Measurements from ENCODE around the gene CADPS.

CADPS gene

DNA sequence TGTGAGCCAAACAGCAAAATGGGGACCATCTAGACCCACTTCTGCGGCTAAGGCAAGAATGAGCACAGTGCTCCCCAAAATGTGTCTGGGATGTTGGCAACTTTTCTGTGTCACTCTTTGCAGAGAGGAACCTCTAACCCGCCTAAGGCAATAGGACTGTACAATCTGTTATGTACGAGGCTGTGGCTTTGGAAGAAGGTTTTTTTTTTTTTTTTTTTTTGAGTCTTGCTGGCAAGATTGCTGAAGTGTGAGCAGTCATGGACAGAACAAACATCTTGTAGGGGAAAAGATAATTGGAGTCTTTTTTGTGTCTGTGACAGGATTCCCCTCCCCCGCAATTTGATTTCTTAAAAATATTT lies 509.1 kb downstream of the CADPS start:
- DNase-seq (ENCODE audit: low read depth) = no peak
- H3K4me3 ChIP-seq (ENCODE audit: low read depth, low read length) = no peak overlapping the region
- in situ Hi-C loops (cut with HindIII; ENCODE audit: low sequenced_read_pairs) = no loop called here
- TF ChIP-seq, protein P1, sequence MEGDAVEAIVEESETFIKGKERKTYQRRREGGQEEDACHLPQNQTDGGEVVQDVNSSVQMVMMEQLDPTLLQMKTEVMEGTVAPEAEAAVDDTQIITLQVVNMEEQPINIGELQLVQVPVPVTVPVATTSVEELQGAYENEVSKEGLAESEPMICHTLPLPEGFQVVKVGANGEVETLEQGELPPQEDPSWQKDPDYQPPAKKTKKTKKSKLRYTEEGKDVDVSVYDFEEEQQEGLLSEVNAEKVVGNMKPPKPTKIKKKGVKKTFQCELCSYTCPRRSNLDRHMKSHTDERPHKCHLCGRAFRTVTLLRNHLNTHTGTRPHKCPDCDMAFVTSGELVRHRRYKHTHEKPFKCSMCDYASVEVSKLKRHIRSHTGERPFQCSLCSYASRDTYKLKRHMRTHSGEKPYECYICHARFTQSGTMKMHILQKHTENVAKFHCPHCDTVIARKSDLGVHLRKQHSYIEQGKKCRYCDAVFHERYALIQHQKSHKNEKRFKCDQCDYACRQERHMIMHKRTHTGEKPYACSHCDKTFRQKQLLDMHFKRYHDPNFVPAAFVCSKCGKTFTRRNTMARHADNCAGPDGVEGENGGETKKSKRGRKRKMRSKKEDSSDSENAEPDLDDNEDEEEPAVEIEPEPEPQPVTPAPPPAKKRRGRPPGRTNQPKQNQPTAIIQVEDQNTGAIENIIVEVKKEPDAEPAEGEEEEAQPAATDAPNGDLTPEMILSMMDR (IDR thresholded peaks at IDR 0.05; ENCODE audit: low read depth, low read length, missing control alignments) = no peak

DNA sequence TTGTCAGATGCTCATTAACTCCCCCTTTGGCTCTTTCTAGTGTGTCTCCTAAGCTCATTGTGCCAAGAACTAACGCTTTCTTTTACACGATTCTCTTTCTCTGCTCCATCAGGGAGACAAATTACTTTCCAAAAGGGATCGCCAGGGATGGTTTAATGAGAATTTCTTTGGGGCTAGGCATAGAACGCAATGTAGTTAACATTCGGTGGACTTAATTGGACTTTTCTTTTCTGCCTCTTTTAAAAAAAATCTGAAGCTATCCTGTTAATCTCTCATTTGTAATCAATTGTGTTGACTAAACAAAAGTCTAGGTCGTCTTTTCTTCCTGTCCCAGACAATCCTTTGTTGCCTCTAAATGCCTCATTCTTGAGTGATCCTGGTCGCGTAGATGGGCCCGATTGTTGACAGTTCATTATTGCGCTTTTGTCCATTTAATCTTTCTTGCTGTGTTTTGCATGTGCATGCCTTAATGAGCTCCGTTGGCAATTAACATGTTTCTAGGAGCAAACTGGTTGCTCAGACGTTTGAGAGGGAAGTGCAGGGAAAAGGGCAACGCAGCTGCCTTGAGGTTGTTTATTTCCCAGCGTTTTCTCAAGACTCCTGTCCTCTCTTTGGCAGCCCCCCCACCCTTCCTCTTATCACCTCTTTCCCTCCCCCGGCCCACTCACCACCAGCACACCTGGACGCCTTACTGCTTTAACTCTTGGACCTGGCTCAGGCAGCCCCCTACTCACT lies 509.7 kb downstream of the CADPS start:
- H3K4me3 ChIP-seq (ENCODE audit: low read depth, low read length) = no peak overlapping the region
- DNase-seq (ENCODE audit: low read depth) = no peak
- TF ChIP-seq, protein P1 (IDR thresholded peaks at IDR 0.05; ENCODE audit: low read depth, low read length, missing control alignments) = no peak
- in situ Hi-C loops (cut with HindIII; ENCODE audit: low sequenced_read_pairs) = no loop called here

DNA sequence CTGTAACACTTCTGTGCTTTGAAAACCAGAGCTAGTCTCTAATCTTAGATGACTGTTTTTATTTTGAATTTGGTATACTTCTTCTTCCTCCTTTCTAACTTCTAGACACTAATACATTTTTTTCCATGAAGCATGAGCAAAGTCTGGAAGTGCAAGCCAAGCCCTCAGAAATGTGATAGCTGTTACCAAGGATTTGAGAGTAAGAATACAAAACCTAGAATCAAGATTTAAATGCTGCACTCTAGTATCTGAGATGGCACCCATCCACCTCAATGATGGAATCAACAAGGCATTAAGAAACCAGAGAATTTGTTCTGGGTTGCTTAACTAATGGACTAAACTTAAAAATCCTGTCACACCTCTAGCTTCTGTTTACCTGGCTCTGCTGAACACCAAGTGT lies 511.0 kb downstream of the CADPS start:
- in situ Hi-C loops (cut with HindIII; ENCODE audit: low sequenced_read_pairs) = no loop called here

DNA sequence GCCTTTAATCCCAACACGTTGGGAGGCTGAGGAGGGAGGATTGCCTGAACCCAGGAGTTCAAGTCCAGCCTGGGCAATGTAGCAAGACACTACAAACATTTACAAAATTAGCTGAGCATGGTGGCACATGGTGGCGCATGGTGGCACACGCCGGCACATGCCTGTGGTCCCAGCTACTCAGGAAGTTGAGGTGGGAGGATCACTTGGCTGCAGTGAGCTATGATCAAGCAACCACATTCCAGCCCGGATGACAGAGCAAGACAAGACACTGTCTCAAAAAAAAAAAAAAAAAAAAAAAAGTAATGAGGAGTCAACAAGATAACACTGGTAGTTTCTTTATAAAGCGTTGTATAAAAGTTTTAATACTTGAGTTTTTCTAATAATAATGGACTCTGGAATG lies 511.9 kb downstream of the CADPS start:
- no peak for DNase-seq (ENCODE audit: low read depth)
- no peak overlapping the region for H3K4me3 ChIP-seq (ENCODE audit: low read depth, low read length)
- TF ChIP-seq, protein P1 (IDR thresholded peaks at IDR 0.05; ENCODE audit: low read depth, low read length, missing control alignments) = no peak
- in situ Hi-C loops (cut with HindIII; ENCODE audit: low sequenced_read_pairs) = no loop called here

More for the DNA sequence above, 511.0 kb downstream of the CADPS start:
- DNase-seq (ENCODE audit: low read depth) = no peak
- TF ChIP-seq, protein P1 (IDR thresholded peaks at IDR 0.05; ENCODE audit: low read depth, low read length, missing control alignments) = no peak
- H3K4me3 ChIP-seq (ENCODE audit: low read depth, low read length) = no peak overlapping the region

DNA sequence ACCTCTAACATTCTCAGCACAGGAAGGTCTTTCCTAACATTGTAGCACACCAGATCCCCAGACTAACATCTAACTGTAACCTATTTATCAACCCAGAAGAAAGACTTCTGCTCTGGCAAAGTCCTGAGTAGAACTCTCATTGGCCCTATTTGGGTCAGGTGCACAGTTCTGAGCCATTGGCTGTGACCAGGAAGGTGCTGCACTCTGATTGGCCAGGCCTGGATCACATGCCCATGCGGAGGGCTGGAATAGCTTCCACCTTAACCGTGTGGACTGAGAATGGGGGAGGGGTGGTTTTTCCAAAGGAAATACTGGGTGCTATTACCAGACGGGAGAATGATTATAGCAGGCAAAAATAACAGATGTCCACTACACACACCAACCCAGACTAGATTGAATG lies 513.4 kb downstream of the CADPS start:
- TF ChIP-seq, protein P1 (IDR thresholded peaks at IDR 0.05; ENCODE audit: low read depth, low read length, missing control alignments) = no peak
- in situ Hi-C loops (cut with HindIII; ENCODE audit: low sequenced_read_pairs) = no loop called here
- no peak overlapping the region for H3K4me3 ChIP-seq (ENCODE audit: low read depth, low read length)
- no peak for DNase-seq (ENCODE audit: low read depth)

DNA sequence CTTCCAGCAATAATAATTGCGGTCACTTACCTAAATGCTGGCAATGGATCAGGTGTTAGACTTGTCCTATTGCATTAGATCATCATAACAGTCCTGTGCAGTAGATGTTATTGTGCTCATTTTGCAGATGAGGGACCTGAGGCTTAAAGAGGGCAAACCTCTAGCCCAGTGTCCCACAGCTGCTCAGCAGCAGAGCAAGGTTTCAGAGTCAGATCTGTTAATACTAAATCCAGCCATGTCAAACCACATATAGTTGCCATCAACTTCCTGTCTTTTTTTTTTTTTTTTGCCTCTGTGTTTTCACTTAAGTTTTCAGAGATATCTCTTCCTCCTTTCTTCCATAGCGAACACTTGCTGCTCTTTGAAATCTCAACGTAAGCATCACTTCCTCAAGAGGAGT lies 514.0 kb downstream of the CADPS start:
- TF ChIP-seq, protein P1 (IDR thresholded peaks at IDR 0.05; ENCODE audit: low read depth, low read length, missing control alignments) = no peak
- in situ Hi-C loops (cut with HindIII; ENCODE audit: low sequenced_read_pairs) = no loop called here
- DNase-seq (ENCODE audit: low read depth) = no peak
- H3K4me3 ChIP-seq (ENCODE audit: low read depth, low read length) = no peak overlapping the region
